Vagina (tissue), 2 donors: ENCODE results near the gene COX7A2L.

Experiments
- CTCF ChIP-seq, 3 experiments: fragments of 450-650 bp in 2 of 3; fragments of 200-600 bp in 1 of 3; sonication (generic) in 1 of 3; IDR thresholded peaks; one replicate each; pipeline ENCODE4 v1.5.1; 2017 to 2019; ENCODE audit warnings: antibody characterized with exemption in 3 of 3, mild to moderate bottlenecking in 2 of 3, moderate library complexity in 2 of 3
- POLR2A ChIP-seq, 2 donors: fragments of 450-650 bp; IDR thresholded peaks; one replicate each; pipeline ENCODE4 v1.6.1; 2017; ENCODE audit warnings: antibody characterized with exemption in 2 of 2, mild to moderate bottlenecking in 2 of 2, moderate library complexity in 2 of 2
- POLR2AphosphoS5 ChIP-seq, 2 donors: sonication (generic); formaldehyde crosslinking; IDR thresholded peaks; one replicate each; pipeline ENCODE4 v1.9.0; 2017; ENCODE audit warnings: antibody characterized with exemption in 2 of 2, mild to moderate bottlenecking in 2 of 2, low read depth in 1 of 2; ENCODE audit not compliant: insufficient read depth in 1 of 2

GRCh38 chr2:42404676-42405075 lies 43.7 kb upstream of the COX7A2L start:
- no peak for TF ChIP-seq CTCF (IDR thresholded peaks at IDR 0.05)
- TF ChIP-seq POLR2AphosphoS5 (IDR thresholded peaks at IDR 0.05; ENCODE audit: insufficient read depth in 1 of 2, low read depth in 1 of 2): no peak
- TF ChIP-seq POLR2A (IDR thresholded peaks at IDR 0.05): no peak
